HL-60 (cell line): Measurements from ENCODE around the gene TCF25.

Source experiments
- DNase-seq, 2 experiments: peaks; one replicate each; pipeline ENCODE4 v3.0.0-alpha.2; 2010 to 2020; ENCODE audit warnings: low read depth in 1 of 2, low spot score in 1 of 2
- H3K27ac ChIP-seq: fragments of 250-450 bp; sonication (Bioruptor Pico); replicated peaks from 2 replicates; pipeline ENCODE4 v1.5.1; 2020; ENCODE audit warnings: mild to moderate bottlenecking, moderate library complexity
- H3K27me3 ChIP-seq: fragments of 250-450 bp; sonication (Bioruptor Pico); 2 replicates; pipeline ENCODE4 v1.5.1; 2021; ENCODE audit warnings: mild to moderate bottlenecking, moderate library complexity; ENCODE audit not compliant: insufficient read depth, poor library complexity, severe bottlenecking
- H3K4me3 ChIP-seq: replicated peaks from 2 replicates; pipeline ENCODE4 v1.5.1; 2011; ENCODE audit warnings: mild to moderate bottlenecking, control low read depth, low read length; ENCODE audit not compliant: insufficient read depth
- CTCF ChIP-seq: IDR thresholded peaks from one replicate; pipeline ENCODE4 v1.5.1; 2011; ENCODE audit warnings: low read length, control low read depth, inconsistent platforms; ENCODE audit not compliant: insufficient read depth
- GABPA ChIP-seq: IDR thresholded peaks from 2 replicates; pipeline ENCODE4 v1.6.1; 2012; ENCODE audit warnings: low read depth
- POLR2AphosphoS5 ChIP-seq: IDR thresholded peaks from 2 replicates; pipeline ENCODE4 v1.6.1; 2012; ENCODE audit warnings: low read depth
- REST ChIP-seq: IDR thresholded peaks from 2 replicates; pipeline ENCODE4 v1.6.1; 2012; ENCODE audit warnings: low read depth; ENCODE audit not compliant: insufficient replicate concordance
- SPI1 ChIP-seq: IDR thresholded peaks from 2 replicates; pipeline ENCODE4 v1.6.1; 2012; ENCODE audit warnings: low read depth, mild to moderate bottlenecking, borderline replicate concordance

TCF25 gene

GRCh38 chr16:89922884-89923639 lies 49.7 kb downstream of the TCF25 start, which contains the start of gene TUBB3:
Gene TUBB3 (plus strand): TSS chr16:89923342. CDS start chr16:89923402, 60 bp downstream.
- no peak for DNase-seq
- no peak for TF ChIP-seq CTCF
- no peak for TF ChIP-seq SPI1
- TF ChIP-seq POLR2AphosphoS5: no peak
- TF ChIP-seq REST: no peak
- no peak for TF ChIP-seq GABPA
- H3K4me3 ChIP-seq: peak within 1 kb of the TSS; percentile 28
- H3K27me3 ChIP-seq: peaks cover 14% of the 10 kb centered on the region
- H3K27ac ChIP-seq: no peak within 1 kb of the TSS

- TF ChIP-seq POLR2AphosphoS5 (no peak), GABPA (no peak), CTCF (no peak), SPI1 (no peak), REST (no peak)
- DNase-seq: no peak
- H3K4me3 ChIP-seq: no peak overlapping the region
- H3K27ac ChIP-seq: no peak overlapping the region
- H3K27me3 ChIP-seq: peaks cover 14% of the 10 kb centered on the region
Observed at GRCh38 chr16:89923640-89924296, 50.4 kb downstream of the TCF25 start.

- TF ChIP-seq POLR2AphosphoS5 (no peak), SPI1 (no peak), REST (peak; percentile 90)
- H3K27ac ChIP-seq: no peak overlapping the region
- H3K27me3 ChIP-seq: peaks cover 14% of the 10 kb centered on the region
- no peak overlapping the region for H3K4me3 ChIP-seq
- peak in 1 of 2 experiments; percentile 7 for DNase-seq
Observed at GRCh38 chr16:89924297-89924924, 51.0 kb downstream of the TCF25 start.
